ENCODE data around the gene ASAP2. TPM values are rescaled to one million over a fixed set of nuclear protein-coding genes. Genes with fewer than 3 reads are reported as not detected.

Gene ASAP2
- polyA plus RNA-seq, 1 donor (not counting 4 experiments of a cell fraction or from before 2014, with no cell fraction given): 54.2 TPM

GRCh38 chr2:9288233-9288632, 81.6 kb downstream of the ASAP2 start:
- DNase-seq (ENCODE audit: low read depth, low spot score) (no peak), FAIRE-seq (no peak)
- dilution Hi-C loops (cut with MboI; ENCODE audit: extremely low pct_ligation_motif_present, low sequenced_read_pairs): no loop called here
- Histone ChIP-seq H2AFZ (ENCODE audit: control insufficient read depth, low read length) (no peak overlapping the region), H3K9ac (ENCODE audit: control insufficient read depth, extremely low read depth, insufficient read depth, low read length) (no peak overlapping the region), H3K9me1 (ENCODE audit: control insufficient read depth, extremely low read depth, insufficient read depth, low read length) (no peaks in the 10 kb centered on the region), H3K79me2 (ENCODE audit: control insufficient read depth, insufficient read depth, low read length) (peaks cover 66% of the 10 kb centered on the region), H4K20me1 (ENCODE audit: control insufficient read depth, extremely low read depth, insufficient read depth, low read length) (no peaks in the 10 kb centered on the region), H3K36me3 (ENCODE audit: control insufficient read depth in 2 of 2, extremely low read depth in 1 of 2, insufficient read depth in 2 of 2, low read length in 2 of 2) (peaks cover 6 to 39% of the 10 kb centered on the region in 2 experiments), H3K4me2 (ENCODE audit: control insufficient read depth, extremely low read depth, insufficient read depth, low read depth, low read length) (peak overlapping the region; percentile 0), H3K9me3 (ENCODE audit: control insufficient read depth, low read depth, low read length) (no peaks in the 10 kb centered on the region), H3K4me1 (ENCODE audit: control insufficient read depth, extremely low read depth, insufficient read depth, low read length) (peaks cover 52% of the 10 kb centered on the region), H3K4me3 (ENCODE audit: control insufficient read depth in 2 of 3, extremely low read depth in 1 of 3, insufficient read depth in 2 of 3, low read depth in 1 of 3, low read length in 3 of 3) (peak overlapping the region in 1 of 3 experiments; percentile 39), H3K27ac (ENCODE audit: control insufficient read depth, insufficient read depth, low read length) (peak overlapping the region; percentile 86), H3K27me3 (ENCODE audit: control insufficient read depth, extremely low read depth, insufficient read depth, low read length) (no peaks in the 10 kb centered on the region)
- TF ChIP-seq EZH2 (IDR thresholded peaks at IDR 0.05; ENCODE audit: low read length) (no peak), CTCF (optimal IDR thresholded peaks at IDR 0.05 in 1 of 3, IDR thresholded peaks at IDR 0.05 in 1 of 3, conservative IDR thresholded peaks at IDR 0.05 in 1 of 3; ENCODE audit: extremely low read depth in 1 of 3, insufficient read depth in 2 of 3, low read length in 3 of 3) (no peak)

DNA sequence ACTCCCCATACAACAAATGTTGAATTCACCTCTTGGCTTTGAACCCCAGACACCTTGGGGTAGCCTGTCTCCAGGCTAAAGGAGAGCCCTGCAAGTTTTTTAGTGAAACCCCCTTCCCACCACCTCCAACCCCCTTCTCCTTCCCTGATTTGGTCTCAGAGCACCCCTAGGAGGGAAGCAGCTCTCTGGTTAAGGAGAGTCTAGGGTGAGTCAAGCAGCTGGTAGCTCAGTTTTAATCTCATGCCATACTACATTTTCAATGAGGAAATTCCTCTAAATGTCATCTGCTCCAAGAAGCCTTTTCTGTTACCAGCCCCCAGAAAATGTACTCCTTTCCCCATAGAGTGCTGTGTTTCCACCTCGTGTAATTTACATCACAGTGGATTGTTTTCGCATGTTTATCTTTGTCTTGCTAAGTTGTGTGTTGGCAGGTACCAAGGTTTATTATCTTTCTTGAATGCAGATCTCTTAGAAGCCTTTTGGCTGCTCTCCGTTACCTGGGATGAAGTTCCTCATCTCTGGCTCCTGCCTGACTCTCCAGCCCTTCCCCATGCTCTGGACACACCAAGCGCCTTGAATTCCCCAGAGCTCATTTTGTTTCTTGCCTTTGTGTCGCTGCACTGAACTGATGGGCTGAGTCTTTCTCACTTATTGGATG, 82.2 kb downstream of the ASAP2 start:
- TF ChIP-seq CTCF (optimal IDR thresholded peaks at IDR 0.05 in 1 of 3, IDR thresholded peaks at IDR 0.05 in 1 of 3, conservative IDR thresholded peaks at IDR 0.05 in 1 of 3; ENCODE audit: extremely low read depth in 1 of 3, insufficient read depth in 2 of 3, low read length in 3 of 3): no peak
- no peak for TF ChIP-seq EZH2 (IDR thresholded peaks at IDR 0.05; ENCODE audit: low read length)
- peaks cover 52% of the 10 kb centered on the region for H3K4me1 ChIP-seq (ENCODE audit: control insufficient read depth, extremely low read depth, insufficient read depth, low read length)
- dilution Hi-C loops (cut with MboI; ENCODE audit: extremely low pct_ligation_motif_present, low sequenced_read_pairs): no loop called here
- H3K9ac ChIP-seq (ENCODE audit: control insufficient read depth, extremely low read depth, insufficient read depth, low read length): no peak overlapping the region
- no peaks in the 10 kb centered on the region for H3K9me1 ChIP-seq (ENCODE audit: control insufficient read depth, extremely low read depth, insufficient read depth, low read length)
- no peak overlapping the region for H3K4me3 ChIP-seq (ENCODE audit: control insufficient read depth in 2 of 3, extremely low read depth in 1 of 3, insufficient read depth in 2 of 3, low read depth in 1 of 3, low read length in 3 of 3)
- H3K4me2 ChIP-seq (ENCODE audit: control insufficient read depth, extremely low read depth, insufficient read depth, low read depth, low read length): peak overlapping the region; percentile 0
- no peak overlapping the region for H2AFZ ChIP-seq (ENCODE audit: control insufficient read depth, low read length)
- DNase-seq (ENCODE audit: low read depth, low spot score) (no peak), FAIRE-seq (peak; percentile 9)
- H3K36me3 ChIP-seq (ENCODE audit: control insufficient read depth in 2 of 2, extremely low read depth in 1 of 2, insufficient read depth in 2 of 2, low read length in 2 of 2): peaks cover 6 to 39% of the 10 kb centered on the region in 2 experiments
- H3K79me2 ChIP-seq (ENCODE audit: control insufficient read depth, insufficient read depth, low read length): peaks cover 66% of the 10 kb centered on the region
- H3K27me3 ChIP-seq (ENCODE audit: control insufficient read depth, extremely low read depth, insufficient read depth, low read length): no peaks in the 10 kb centered on the region
- peak overlapping the region; percentile 86 for H3K27ac ChIP-seq (ENCODE audit: control insufficient read depth, insufficient read depth, low read length)
- no peaks in the 10 kb centered on the region for H4K20me1 ChIP-seq (ENCODE audit: control insufficient read depth, extremely low read depth, insufficient read depth, low read length)
- H3K9me3 ChIP-seq (ENCODE audit: control insufficient read depth, low read depth, low read length): no peaks in the 10 kb centered on the region
